Esophagus squamous epithelium (tissue), 5 donors: Measurements from ENCODE around the gene DNM3. TPM values are rescaled to one million over a fixed set of nuclear protein-coding genes. Genes with fewer than 3 reads are reported as not detected.

ENCODE experiments used
- DNase-seq: peaks from one replicate; lab custom pipeline; 2025; lab: John Stamatoyannopoulos, UW
- H3K27ac ChIP-seq, 4 donors: fragments of 200-600 bp; sonication (generic); one replicate each; pipeline ENCODE4 v1.5.1; 2016 to 2019; ENCODE audit warnings: mild to moderate bottlenecking in 1 of 4
- H3K27me3 ChIP-seq, 4 donors: fragments of 200-600 bp; sonication (generic); 1 replicate in 3 of 4; 2 replicates in 1 of 4; pipeline versions ENCODE4 v1.5.1 to v1.6.0; 2017 to 2021; ENCODE audit warnings: antibody characterized with exemption in 1 of 4
- H3K36me3 ChIP-seq, 3 donors: fragments of 200-600 bp; sonication (generic); one replicate each; pipeline ENCODE4 v1.5.1; 2016 to 2019
- H3K4me1 ChIP-seq, 3 donors: fragments of 200-600 bp; sonication (generic); one replicate each; pipeline ENCODE4 v1.5.1; 2017 to 2019
- H3K4me3 ChIP-seq, 4 donors: fragments of 200-600 bp; sonication (generic); 1 replicate in 3 of 4; 2 replicates in 1 of 4; pipeline ENCODE4 v1.5.1; 2016 to 2019; ENCODE audit warnings: mild to moderate bottlenecking in 2 of 4, moderate library complexity in 1 of 4
- H3K9me3 ChIP-seq, 3 donors: fragments of 200-600 bp; sonication (generic); one replicate each; pipeline ENCODE4 v1.5.1; 2016 to 2019
- CTCF ChIP-seq, 6 experiments: fragments of 450-650 bp in 4 of 6; fragments of 200-600 bp in 2 of 6; sonication (generic) in 2 of 6; IDR thresholded peaks; one replicate each; pipeline ENCODE4 v1.5.1; 2016 to 2019; ENCODE audit warnings: antibody characterized with exemption in 6 of 6, mild to moderate bottlenecking in 4 of 6, moderate library complexity in 4 of 6
- POLR2A ChIP-seq, 4 donors: fragments of 450-650 bp; IDR thresholded peaks; one replicate each; pipeline ENCODE4 v1.6.1; 2017; ENCODE audit warnings: antibody characterized with exemption in 4 of 4, mild to moderate bottlenecking in 4 of 4, moderate library complexity in 3 of 4
- WGBS, 2 donors: methylation state at CpG; one replicate each; pipeline ENCODE4 v1.1.5; 2018; 5-methylcytosine and 5-hydroxymethylcytosine counted together
- intact Hi-C: fragments of 100-400 bp; cut with DNase I; formaldehyde crosslinking; loops from one replicate; pipeline ENCODE4 v1.15.0; 2022
- total RNA-seq, 4 donors: library from RNA; depleted of rRNA; stranded (reverse); fragments of >200 nt; gene quantifications; one replicate each; pipeline ENCODE4 v1.1.0, GENCODE V29; 2016
- donor health status: DM: yes; HTN: yes; CAD: no.

Gene DNM3
- total RNA-seq, 4 donors from 2014 or later = 0.91 to 3.2 (median 1.8) TPM

GRCh38 chr1:171800851-171801250 is 40.4 kb upstream of the DNM3 start:
- Histone ChIP-seq H3K4me1 (no peaks in the 10 kb centered on the region), H3K27me3 (no peaks in the 10 kb centered on the region), H3K4me3 (no peak overlapping the region), H3K36me3 (peaks cover 5 to 36% (median 7%) of the 10 kb centered on the region in 3 donors), H3K27ac (no peak overlapping the region), H3K9me3 (no peaks in the 10 kb centered on the region)
- DNase-seq = no peak
- no peak for TF ChIP-seq CTCF (IDR thresholded peaks at IDR 0.05)
- no peak for TF ChIP-seq POLR2A (IDR thresholded peaks at IDR 0.05)
- intact Hi-C loops = loop anchor here (5.0 kb wide), 1 partner anchor 181 kb away; no protein-coding TSS in a partner anchor
- 63 to 76% methylated on average over 3 of the region's 3 CpGs for WGBS, 2 donors

- no peak overlapping the region for H3K27ac ChIP-seq
- WGBS, 2 donors = 0 to 7% methylated on average over 2 of the region's 2 CpGs
These were observed 39.8 kb upstream of the DNM3 start for GRCh38 chr1:171801487-171801891.

GRCh38 chr1:171802207-171802606 is 39.1 kb upstream of the DNM3 start:
- no peak for DNase-seq
- Histone ChIP-seq H3K9me3 (no peaks in the 10 kb centered on the region), H3K36me3 (peaks cover 0 to 23% (median 3%) of the 10 kb centered on the region in 3 donors), H3K27ac (no peak overlapping the region), H3K4me1 (no peaks in the 10 kb centered on the region), H3K27me3 (no peaks in the 10 kb centered on the region), H3K4me3 (no peak overlapping the region)
- 92 to 100% methylated on average over 3 of the region's 3 CpGs for WGBS, 2 donors
- TF ChIP-seq POLR2A (IDR thresholded peaks at IDR 0.05) (no peak), CTCF (IDR thresholded peaks at IDR 0.05) (no peak)
- intact Hi-C loops = loop anchor here (5.0 kb wide), 1 partner anchor 180 kb away; no protein-coding TSS in a partner anchor

More at GRCh38 chr1:171801487-171801891, 39.8 kb upstream of the DNM3 start:
- no peaks in the 10 kb centered on the region for H3K4me1 ChIP-seq
- H3K9me3 ChIP-seq = no peaks in the 10 kb centered on the region
- TF ChIP-seq POLR2A (IDR thresholded peaks at IDR 0.05) (no peak), CTCF (IDR thresholded peaks at IDR 0.05) (peak; percentile 51 to 77 (median 68))
- peaks cover 5 to 30% (median 5%) of the 10 kb centered on the region in 3 donors for H3K36me3 ChIP-seq
- DNase-seq = no peak
- H3K27me3 ChIP-seq = no peaks in the 10 kb centered on the region
- intact Hi-C loops = loop anchor here (5.0 kb wide), 1 partner anchor 181 kb away; no protein-coding TSS in a partner anchor
- no peak overlapping the region for H3K4me3 ChIP-seq

- H3K4me1 ChIP-seq = no peaks in the 10 kb centered on the region
- intact Hi-C loops = loop anchor here (5.0 kb wide), 1 partner anchor 179 kb away; no protein-coding TSS in a partner anchor
- no peak for TF ChIP-seq POLR2A (IDR thresholded peaks at IDR 0.05)
- no peak for TF ChIP-seq CTCF (IDR thresholded peaks at IDR 0.05)
- 47 to 52% methylated on average over 2 of the region's 2 CpGs for WGBS, 2 donors
- H3K27me3 ChIP-seq = no peaks in the 10 kb centered on the region
- no peak overlapping the region for H3K4me3 ChIP-seq
- DNase-seq = no peak
- H3K27ac ChIP-seq = no peak overlapping the region
- no peaks in the 10 kb centered on the region for H3K9me3 ChIP-seq
- peaks cover 0 to 14% (median 2%) of the 10 kb centered on the region in 3 donors for H3K36me3 ChIP-seq
These were observed 38.3 kb upstream of the DNM3 start for GRCh38 chr1:171803045-171803444.

- Histone ChIP-seq H3K9me3 (no peaks in the 10 kb centered on the region), H3K4me1 (no peaks in the 10 kb centered on the region), H3K27me3 (no peaks in the 10 kb centered on the region), H3K4me3 (no peak overlapping the region), H3K36me3 (peaks cover 0 to 10% (median 0%) of the 10 kb centered on the region in 3 donors), H3K27ac (no peak overlapping the region)
- TF ChIP-seq POLR2A (IDR thresholded peaks at IDR 0.05) (no peak), CTCF (IDR thresholded peaks at IDR 0.05) (no peak)
- intact Hi-C loops = loop anchor here (5.0 kb wide), 1 partner anchor 179 kb away; no protein-coding TSS in a partner anchor
- WGBS, 2 donors = 94 to 96% methylated on average over 17 of the region's 17 CpGs
- no peak for DNase-seq
These were observed 37.8 kb upstream of the DNM3 start for GRCh38 chr1:171803461-171804022.
